ENCODE measurements around the gene MAN1A2. TPM values are rescaled to one million over a fixed set of nuclear protein-coding genes. Genes with fewer than 3 reads are reported as not detected.

Gene MAN1A2
- polyA plus RNA-seq, 1 donor from 2014 or later: 25.0 TPM

DNA sequence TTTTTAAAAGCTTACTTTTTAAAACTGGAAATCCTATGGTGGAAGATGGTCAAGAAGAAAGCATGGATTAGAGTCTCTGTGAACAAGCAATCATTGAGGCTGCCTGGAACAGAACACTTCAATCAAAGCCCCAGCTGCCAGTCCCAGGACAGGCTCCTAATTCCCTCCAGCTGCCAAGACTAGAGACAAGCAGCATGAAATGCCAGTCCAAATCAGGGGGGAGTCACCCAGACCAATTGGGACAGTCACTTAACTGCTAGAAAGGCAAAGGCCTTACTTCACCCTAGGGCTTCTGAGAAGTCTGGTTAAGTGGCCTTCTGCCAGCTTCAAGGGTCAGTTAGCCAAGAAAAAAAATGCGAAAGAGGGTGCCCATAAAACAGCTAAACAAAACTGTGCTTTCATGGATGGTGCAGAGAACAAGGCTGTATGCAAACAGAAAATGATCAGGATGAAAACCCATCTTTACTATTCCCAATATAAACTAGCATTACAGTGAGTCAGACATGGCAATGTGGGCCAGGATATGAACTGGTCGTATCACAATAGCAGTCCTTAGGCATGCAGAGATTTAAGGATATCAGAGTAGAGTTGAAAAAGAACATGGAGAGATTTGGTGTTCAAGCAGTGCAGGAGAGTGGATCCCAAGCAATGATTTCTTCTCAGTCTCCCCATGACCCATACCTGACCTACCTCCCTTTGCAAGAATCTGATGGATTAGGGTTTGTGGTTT, 31.0 kb upstream of the MAN1A2 start:
- H3K27me3 ChIP-seq (ENCODE audit: insufficient read depth, low read depth, low read length): no peaks in the 10 kb centered on the region
- no peak overlapping the region for H3K9ac ChIP-seq (ENCODE audit: low read length)
- no peak overlapping the region for H3K4me3 ChIP-seq (ENCODE audit: low read length)
- H3F3A ChIP-seq (ENCODE audit: insufficient read depth, low read length, poor library complexity, severe bottlenecking): no peaks in the 10 kb centered on the region
- no peaks in the 10 kb centered on the region for H4K20me1 ChIP-seq (ENCODE audit: insufficient read depth)
- H3K27ac ChIP-seq (ENCODE audit: low read length): no peak overlapping the region
- H3K36me3 ChIP-seq (ENCODE audit: insufficient read depth, low read length): no peaks in the 10 kb centered on the region
- TF ChIP-seq TAF1 (IDR thresholded peaks at IDR 0.05; ENCODE audit: low read depth): no peak
- TF ChIP-seq, protein P1, sequence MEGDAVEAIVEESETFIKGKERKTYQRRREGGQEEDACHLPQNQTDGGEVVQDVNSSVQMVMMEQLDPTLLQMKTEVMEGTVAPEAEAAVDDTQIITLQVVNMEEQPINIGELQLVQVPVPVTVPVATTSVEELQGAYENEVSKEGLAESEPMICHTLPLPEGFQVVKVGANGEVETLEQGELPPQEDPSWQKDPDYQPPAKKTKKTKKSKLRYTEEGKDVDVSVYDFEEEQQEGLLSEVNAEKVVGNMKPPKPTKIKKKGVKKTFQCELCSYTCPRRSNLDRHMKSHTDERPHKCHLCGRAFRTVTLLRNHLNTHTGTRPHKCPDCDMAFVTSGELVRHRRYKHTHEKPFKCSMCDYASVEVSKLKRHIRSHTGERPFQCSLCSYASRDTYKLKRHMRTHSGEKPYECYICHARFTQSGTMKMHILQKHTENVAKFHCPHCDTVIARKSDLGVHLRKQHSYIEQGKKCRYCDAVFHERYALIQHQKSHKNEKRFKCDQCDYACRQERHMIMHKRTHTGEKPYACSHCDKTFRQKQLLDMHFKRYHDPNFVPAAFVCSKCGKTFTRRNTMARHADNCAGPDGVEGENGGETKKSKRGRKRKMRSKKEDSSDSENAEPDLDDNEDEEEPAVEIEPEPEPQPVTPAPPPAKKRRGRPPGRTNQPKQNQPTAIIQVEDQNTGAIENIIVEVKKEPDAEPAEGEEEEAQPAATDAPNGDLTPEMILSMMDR (IDR thresholded peaks at IDR 0.05; ENCODE audit: poor library complexity, severe bottlenecking): no peak
- no peak for TF ChIP-seq RAD21 (conservative IDR thresholded peaks at IDR 0.05)
- no peak for TF ChIP-seq SMC3 (conservative IDR thresholded peaks at IDR 0.05; ENCODE audit: poor library complexity)
- TF ChIP-seq, protein P2, sequence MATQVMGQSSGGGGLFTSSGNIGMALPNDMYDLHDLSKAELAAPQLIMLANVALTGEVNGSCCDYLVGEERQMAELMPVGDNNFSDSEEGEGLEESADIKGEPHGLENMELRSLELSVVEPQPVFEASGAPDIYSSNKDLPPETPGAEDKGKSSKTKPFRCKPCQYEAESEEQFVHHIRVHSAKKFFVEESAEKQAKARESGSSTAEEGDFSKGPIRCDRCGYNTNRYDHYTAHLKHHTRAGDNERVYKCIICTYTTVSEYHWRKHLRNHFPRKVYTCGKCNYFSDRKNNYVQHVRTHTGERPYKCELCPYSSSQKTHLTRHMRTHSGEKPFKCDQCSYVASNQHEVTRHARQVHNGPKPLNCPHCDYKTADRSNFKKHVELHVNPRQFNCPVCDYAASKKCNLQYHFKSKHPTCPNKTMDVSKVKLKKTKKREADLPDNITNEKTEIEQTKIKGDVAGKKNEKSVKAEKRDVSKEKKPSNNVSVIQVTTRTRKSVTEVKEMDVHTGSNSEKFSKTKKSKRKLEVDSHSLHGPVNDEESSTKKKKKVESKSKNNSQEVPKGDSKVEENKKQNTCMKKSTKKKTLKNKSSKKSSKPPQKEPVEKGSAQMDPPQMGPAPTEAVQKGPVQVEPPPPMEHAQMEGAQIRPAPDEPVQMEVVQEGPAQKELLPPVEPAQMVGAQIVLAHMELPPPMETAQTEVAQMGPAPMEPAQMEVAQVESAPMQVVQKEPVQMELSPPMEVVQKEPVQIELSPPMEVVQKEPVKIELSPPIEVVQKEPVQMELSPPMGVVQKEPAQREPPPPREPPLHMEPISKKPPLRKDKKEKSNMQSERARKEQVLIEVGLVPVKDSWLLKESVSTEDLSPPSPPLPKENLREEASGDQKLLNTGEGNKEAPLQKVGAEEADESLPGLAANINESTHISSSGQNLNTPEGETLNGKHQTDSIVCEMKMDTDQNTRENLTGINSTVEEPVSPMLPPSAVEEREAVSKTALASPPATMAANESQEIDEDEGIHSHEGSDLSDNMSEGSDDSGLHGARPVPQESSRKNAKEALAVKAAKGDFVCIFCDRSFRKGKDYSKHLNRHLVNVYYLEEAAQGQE (IDR thresholded peaks at IDR 0.05; ENCODE audit: borderline replicate concordance): no peak
- TF ChIP-seq EZH2 (IDR thresholded peaks at IDR 0.05; ENCODE audit: borderline replicate concordance, insufficient read depth, low read length, poor library complexity, severe bottlenecking): no peak
- TF ChIP-seq MXI1 (conservative IDR thresholded peaks at IDR 0.05; ENCODE audit: poor library complexity, severe bottlenecking): no peak
- no peak for TF ChIP-seq EP300 (conservative IDR thresholded peaks at IDR 0.05; ENCODE audit: poor library complexity, severe bottlenecking)
- TF ChIP-seq POLR2AphosphoS5 (IDR thresholded peaks at IDR 0.05): no peak
- H3K79me2 ChIP-seq (replicated peaks; ENCODE audit: insufficient read depth, low read length): no peaks in the 10 kb centered on the region
- H3K9me3 ChIP-seq (ENCODE audit: low read length): no peaks in the 10 kb centered on the region
- no peak overlapping the region for H2AFZ ChIP-seq (ENCODE audit: low read depth, low read length)
- no peaks in the 10 kb centered on the region for H3K9me2 ChIP-seq (ENCODE audit: insufficient read depth, low read length)
- H3K4me2 ChIP-seq (ENCODE audit: low read length): no peak overlapping the region

DNA sequence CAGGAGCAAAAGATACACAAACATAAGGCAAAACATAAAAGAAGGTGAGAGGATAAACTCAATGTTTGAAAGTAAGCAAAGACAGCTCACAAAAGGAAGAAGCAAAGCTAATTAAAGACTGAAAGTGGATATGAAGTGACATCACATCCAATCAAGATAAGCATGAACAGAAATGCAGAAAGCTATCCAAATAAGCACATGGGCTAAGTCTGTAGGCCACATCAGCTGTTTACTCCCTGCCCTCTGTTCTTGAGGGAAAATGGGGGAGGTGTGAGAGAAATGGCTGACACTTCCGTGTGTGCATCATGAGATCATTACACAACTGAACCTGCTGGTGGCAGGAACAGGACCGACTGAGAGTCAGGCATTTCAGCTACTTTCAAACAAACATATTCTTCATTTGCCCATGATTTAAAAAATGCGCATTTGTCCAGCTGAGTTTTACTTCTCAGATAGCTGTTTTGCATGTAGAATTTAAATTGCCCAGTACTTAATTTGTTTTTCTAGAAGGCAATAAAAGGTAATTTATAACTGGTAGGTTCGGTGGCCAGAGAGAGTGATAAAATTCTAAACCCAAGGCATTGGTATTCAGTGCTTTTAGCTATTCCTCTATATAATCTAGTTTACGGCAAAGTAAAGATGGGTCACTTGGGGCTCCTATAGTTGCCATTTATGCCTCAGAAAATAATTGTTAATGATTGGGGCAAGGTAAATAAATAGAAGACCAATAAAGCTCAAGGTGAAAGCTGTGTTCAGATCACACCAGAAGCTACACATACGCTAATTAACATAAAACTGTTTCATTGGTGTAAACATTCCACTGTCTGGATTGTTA, 27.2 kb upstream of the MAN1A2 start:
- Histone ChIP-seq H3K79me2 (replicated peaks; ENCODE audit: insufficient read depth, low read length) (no peaks in the 10 kb centered on the region), H3K27me3 (ENCODE audit: insufficient read depth, low read depth, low read length) (no peaks in the 10 kb centered on the region), H3K27ac (ENCODE audit: low read length) (no peak overlapping the region), H3F3A (ENCODE audit: insufficient read depth, low read length, poor library complexity, severe bottlenecking) (no peaks in the 10 kb centered on the region), H3K9me3 (ENCODE audit: low read length) (no peaks in the 10 kb centered on the region), H3K4me2 (ENCODE audit: low read length) (no peak overlapping the region), H2AFZ (ENCODE audit: low read depth, low read length) (no peak overlapping the region), H3K4me3 (ENCODE audit: low read length) (no peak overlapping the region), H3K9me2 (ENCODE audit: insufficient read depth, low read length) (no peaks in the 10 kb centered on the region), H4K20me1 (ENCODE audit: insufficient read depth) (no peaks in the 10 kb centered on the region), H3K36me3 (ENCODE audit: insufficient read depth, low read length) (no peaks in the 10 kb centered on the region), H3K9ac (ENCODE audit: low read length) (no peak overlapping the region)
- no peak for TF ChIP-seq EZH2 (IDR thresholded peaks at IDR 0.05; ENCODE audit: borderline replicate concordance, insufficient read depth, low read length, poor library complexity, severe bottlenecking)
- TF ChIP-seq POLR2AphosphoS5 (IDR thresholded peaks at IDR 0.05): no peak
- TF ChIP-seq, protein P1 (IDR thresholded peaks at IDR 0.05; ENCODE audit: poor library complexity, severe bottlenecking): peak; percentile 22
